ENCODE data around the gene CENPX.

GRCh38 chr17:82029391-82029790 lies 6.7 kb upstream of the CENPX start:
- TF ChIP-seq CREB1 (IDR thresholded peaks at IDR 0.05) (no peak), CREB1 (CRISPR knock-in tag; IDR thresholded peaks at IDR 0.05) (no peak), POLR2A (IDR thresholded peaks at IDR 0.05; ENCODE audit: insufficient read depth in 1 of 2, low read depth in 2 of 2, low read length in 2 of 2) (no peak), ZNF770 (CRISPR knock-in tag; IDR thresholded peaks at IDR 0.05) (no peak), EP300 (IDR thresholded peaks at IDR 0.05; ENCODE audit: low read depth in 2 of 2, low read length in 2 of 2) (no peak), EP300 (CRISPR knock-in tag; IDR thresholded peaks at IDR 0.05; ENCODE audit: borderline replicate concordance) (no peak), ZBTB37 (CRISPR knock-in tag; IDR thresholded peaks at IDR 0.05) (no peak), TP53 (CRISPR knock-in tag; conservative IDR thresholded peaks at IDR 0.05) (no peak), BRCA1 (CRISPR knock-in tag; IDR thresholded peaks at IDR 0.05) (no peak), ZNF138 (CRISPR knock-in tag; IDR thresholded peaks at IDR 0.05; ENCODE audit: low read depth) (no peak), MXD1 (CRISPR knock-in tag; IDR thresholded peaks at IDR 0.05) (no peak), CTCF (CRISPR knock-in tag; IDR thresholded peaks at IDR 0.05) (no peak)

Measured in HepG2 (cell line).